ENCODE results near the gene SRPK3. TPM values are rescaled to one million over a fixed set of nuclear protein-coding genes. Genes with fewer than 3 reads are reported as not detected.
"Not testable (repeated sequence)": the region's sequence is repeated elsewhere in the genome, so short reads cannot be mapped to it uniquely, and the experiment has no call there.

Gene SRPK3
- polyA plus RNA-seq, 2 of the 4 experiments (the other 2 are of a cell fraction), result 0.03 TPM; not detected in 1

GRCh38 chrX:153814591-153815315, 33.9 kb downstream of the SRPK3 start (continued):
- TF ChIP-seq FOSB (CRISPR knock-in tag; IDR thresholded peaks at IDR 0.05) (no peak), RCOR1 (IDR thresholded peaks at IDR 0.05; ENCODE audit: low read depth, low read length) (no peak), FOXS1 (CRISPR knock-in tag; IDR thresholded peaks at IDR 0.05) (no peak), POLR2A (IDR thresholded peaks at IDR 0.05; ENCODE audit: low read length) (no peak), HOXA7 (CRISPR knock-in tag; IDR thresholded peaks at IDR 0.05) (no peak), RNF2 (IDR thresholded peaks at IDR 0.05; ENCODE audit: borderline replicate concordance, low read depth) (no peak)

GRCh38 chrX:153816831-153817690, 36.2 kb downstream of the SRPK3 start:
- Histone ChIP-seq H3K4me3 (no peak overlapping the region), H3K4me2 (no peak overlapping the region), H3K9me3 (no peaks in the 10 kb centered on the region), H3K27ac (no peak overlapping the region), H3K4me1 (no peaks in the 10 kb centered on the region; the same call in 2 of the 3 replicates)
- ChIA-PET POLR2A (no interaction called here), CTCF (interaction anchor here (0.8 to 2.5 kb wide), 6 partner anchors 8 to 129 kb away, joined by 3 to 10 read pairs (median 4); no protein-coding TSS in a partner anchor)
- ATAC-seq, result peak in 1 of 2 experiments; percentile 53; a peak in 3 of 6 replicates
- 76% methylated on average over 25 of the region's 25 CpGs for WGBS (ENCODE audit: missing lambda C conversion rate)
- DNase-seq (ENCODE audit: low read depth in 1 of 2, low spot score in 1 of 2), result no peak
- no peak for FAIRE-seq
- TF ChIP-seq RAD21 (conservative IDR thresholded peaks at IDR 0.05 in 1 of 2, IDR thresholded peaks at IDR 0.05 in 1 of 2), result no peak
- TF ChIP-seq HDAC2 (IDR thresholded peaks at IDR 0.05), result no peak

GRCh38 chrX:153818064-153818463, 37.2 kb downstream of the SRPK3 start:
- not testable (repeated sequence) for FAIRE-seq
- POLR2A ChIA-PET, result interaction anchor here (0.6 kb wide), 1 partner anchor 20 kb away, joined by 6 read pairs; no protein-coding TSS in a partner anchor

GRCh38 chrX:153818571-153819383, 37.9 kb downstream of the SRPK3 start:
- Histone ChIP-seq H3K27ac (peak overlapping the region; percentile 74 to 91), H3K4me3 (peak overlapping the region; percentile 55), H3K4me1 (no peaks in the 10 kb centered on the region; the same call in 2 of the 3 replicates), H3K4me2 (peak overlapping the region; percentile 96), H3K9me3 (no peaks in the 10 kb centered on the region)
- ATAC-seq (peak; percentile 85 to 92), FAIRE-seq (no peak), DNase-seq (ENCODE audit: low read depth in 1 of 2, low spot score in 1 of 2) (peak in 1 of 2 experiments; percentile 57)
- TF ChIP-seq POLR2A (IDR thresholded peaks at IDR 0.05; ENCODE audit: low read length) (peak; percentile 61), EP300 (IDR thresholded peaks at IDR 0.05) (no peak)
- TF ChIP-seq, protein P1, sequence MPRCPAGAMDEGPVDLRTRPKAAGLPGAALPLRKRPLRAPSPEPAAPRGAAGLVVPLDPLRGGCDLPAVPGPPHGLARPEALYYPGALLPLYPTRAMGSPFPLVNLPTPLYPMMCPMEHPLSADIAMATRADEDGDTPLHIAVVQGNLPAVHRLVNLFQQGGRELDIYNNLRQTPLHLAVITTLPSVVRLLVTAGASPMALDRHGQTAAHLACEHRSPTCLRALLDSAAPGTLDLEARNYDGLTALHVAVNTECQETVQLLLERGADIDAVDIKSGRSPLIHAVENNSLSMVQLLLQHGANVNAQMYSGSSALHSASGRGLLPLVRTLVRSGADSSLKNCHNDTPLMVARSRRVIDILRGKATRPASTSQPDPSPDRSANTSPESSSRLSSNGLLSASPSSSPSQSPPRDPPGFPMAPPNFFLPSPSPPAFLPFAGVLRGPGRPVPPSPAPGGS (IDR thresholded peaks at IDR 0.05), result no peak
- ChIA-PET CTCF (interaction anchor here (1.1 to 2.5 kb wide), 5 partner anchors 22 to 209 kb away, joined by 3 to 10 read pairs (median 3); no protein-coding TSS in a partner anchor), POLR2A (interaction anchor here (0.6 kb wide), 1 partner anchor 21 kb away, joined by 6 read pairs; no protein-coding TSS in a partner anchor)
- WGBS (ENCODE audit: missing lambda C conversion rate), result 56% methylated on average over 16 of the region's 67 CpGs

More at GRCh38 chrX:153818064-153818463, 37.2 kb downstream of the SRPK3 start:
- H3K9me3 ChIP-seq; H3K4me1 ChIP-seq; H3K27ac ChIP-seq; ATAC-seq; H3K4me3 ChIP-seq; DNase-seq (ENCODE audit: low read depth in 1 of 2, low spot score in 1 of 2); H3K4me2 ChIP-seq: not testable (repeated sequence)
- 89% methylated on average over 8 of the region's 9 CpGs for WGBS (ENCODE audit: missing lambda C conversion rate)
- CTCF ChIA-PET, result interaction anchor here (1.1 to 2.5 kb wide), 3 partner anchors 23 to 128 kb away, joined by 3 to 10 read pairs (median 6); no protein-coding TSS in a partner anchor
